DMS53 (cell line): ENCODE data around the gene ACOT13.
A peak's percentile ranks its signal among the peaks of the same experiment; 100 is the strongest.
"Not testable (repeated sequence)": the region's sequence is repeated elsewhere in the genome, so short reads cannot be mapped to it uniquely, and the experiment has no call there.

Experiments used
- DNase-seq: peaks from one replicate; lab custom pipeline; 2025; lab: John Stamatoyannopoulos, UW

ACOT13 gene

DNA sequence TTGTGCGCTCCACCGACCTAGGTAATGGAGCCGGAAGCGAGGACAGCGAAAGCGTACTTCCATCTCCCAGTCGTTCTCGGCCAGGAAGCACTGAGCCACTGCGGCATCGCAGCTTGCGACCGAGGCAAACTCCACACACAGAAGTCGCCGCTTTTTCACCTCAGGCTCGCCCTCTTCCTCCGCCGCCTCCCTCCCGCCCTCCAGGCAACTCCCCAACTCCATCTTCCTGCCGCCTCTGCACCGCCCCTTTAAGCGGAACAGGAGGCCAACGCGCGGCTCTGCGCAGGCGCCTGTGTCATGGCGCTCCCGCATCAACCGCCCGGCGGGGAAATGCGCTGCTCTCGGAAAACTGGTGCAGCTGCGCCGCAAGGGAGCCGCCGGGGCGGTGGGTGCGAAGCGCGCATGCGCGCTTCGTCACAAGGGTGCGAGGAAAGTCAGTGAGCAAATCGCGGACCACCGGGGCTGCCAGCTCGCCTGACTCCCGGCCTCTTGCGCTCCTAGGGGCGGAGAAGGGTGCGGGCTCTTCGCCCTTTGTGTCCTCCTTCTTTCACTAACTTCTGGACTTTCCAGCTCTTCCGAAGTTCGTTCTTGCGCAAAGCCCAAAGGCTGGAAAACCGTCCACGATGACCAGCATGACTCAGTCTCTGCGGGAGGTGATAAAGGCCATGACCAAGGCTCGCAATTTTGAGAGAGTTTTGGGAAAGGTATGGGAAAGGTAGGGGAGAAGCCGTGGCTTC is at the start of gene ACOT13, which contains the start of gene TDP2:
Gene ACOT13 (plus strand): TSS at position 437 of the 737 bp plus-strand sequence. CDS start 187 bp downstream, at position 624.
Gene TDP2 (minus strand): TSS at position 259 of the 737 bp plus-strand sequence. CDS start 37 bp downstream, at position 222.
- DNase-seq = peak; percentile 98

DNA sequence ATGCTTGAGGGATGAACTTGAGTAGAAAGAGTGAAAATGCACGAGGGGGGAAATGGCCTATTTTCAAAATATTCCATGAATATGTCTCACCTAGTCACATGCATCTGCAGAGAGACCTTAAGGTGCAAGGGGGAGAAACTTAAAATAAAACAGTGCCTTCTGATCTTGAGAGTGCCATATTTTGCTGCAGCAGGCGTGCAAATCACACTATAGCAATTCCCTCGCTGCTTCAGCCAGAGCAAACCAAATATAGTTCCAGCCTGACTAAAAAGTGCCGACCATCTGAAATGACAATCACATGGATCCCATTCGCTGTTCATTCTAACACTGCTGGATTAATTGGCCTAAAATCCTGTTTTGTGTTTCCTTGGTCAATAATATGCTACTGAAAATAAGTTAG is 47.2 kb upstream of the ACOT13 start:
- no peak for DNase-seq

DNA sequence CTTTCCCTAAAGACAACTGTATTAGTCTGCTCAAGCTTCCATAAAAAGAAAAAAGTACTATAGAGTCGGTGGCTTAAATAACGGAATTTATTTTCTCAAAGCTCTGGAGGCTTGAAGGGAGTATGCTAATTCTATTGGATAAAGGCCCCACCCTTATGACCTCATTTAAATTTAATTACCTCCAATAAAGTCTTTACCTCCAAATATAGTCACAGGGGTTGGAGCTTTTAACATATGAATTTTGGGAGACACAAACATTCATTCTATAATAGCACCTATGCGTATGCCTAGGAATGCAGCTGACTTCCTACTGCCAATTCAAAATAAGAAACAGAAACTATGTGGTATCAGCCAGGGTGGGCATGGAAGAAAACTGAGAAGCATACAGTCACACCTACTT is 46.2 kb upstream of the ACOT13 start:
- DNase-seq = no peak

DNA sequence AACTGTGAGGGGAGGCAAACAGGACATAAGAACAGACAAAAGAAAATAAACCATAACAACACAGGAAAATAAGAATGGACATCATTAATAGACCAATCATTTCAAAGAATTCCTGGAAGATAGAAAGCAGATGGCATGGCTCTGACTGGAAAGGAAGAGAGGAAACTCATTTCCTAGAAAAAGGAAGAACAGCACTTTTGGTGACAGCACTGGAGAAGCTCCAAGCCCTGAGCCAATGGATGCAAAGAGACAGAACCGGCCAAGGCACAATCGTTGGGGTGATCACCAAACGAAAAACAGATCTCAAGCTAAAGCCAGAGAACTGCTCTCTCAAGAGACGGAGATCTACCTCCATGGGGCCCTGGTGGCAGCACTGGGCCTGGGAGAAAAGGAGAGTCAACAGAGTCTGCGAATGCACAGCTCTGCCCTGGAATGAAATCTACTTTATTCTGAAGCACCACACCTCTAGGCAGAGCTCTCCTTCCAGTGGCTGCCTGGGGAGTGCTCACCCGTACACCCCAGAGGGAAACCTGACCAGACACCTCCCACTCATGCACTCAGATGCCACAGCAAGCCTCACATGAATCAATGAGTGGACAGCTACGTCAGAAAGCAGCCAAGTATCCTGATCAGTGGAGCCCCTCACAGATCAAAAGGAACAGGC is 45.1 kb upstream of the ACOT13 start:
- DNase-seq = no peak

DNA sequence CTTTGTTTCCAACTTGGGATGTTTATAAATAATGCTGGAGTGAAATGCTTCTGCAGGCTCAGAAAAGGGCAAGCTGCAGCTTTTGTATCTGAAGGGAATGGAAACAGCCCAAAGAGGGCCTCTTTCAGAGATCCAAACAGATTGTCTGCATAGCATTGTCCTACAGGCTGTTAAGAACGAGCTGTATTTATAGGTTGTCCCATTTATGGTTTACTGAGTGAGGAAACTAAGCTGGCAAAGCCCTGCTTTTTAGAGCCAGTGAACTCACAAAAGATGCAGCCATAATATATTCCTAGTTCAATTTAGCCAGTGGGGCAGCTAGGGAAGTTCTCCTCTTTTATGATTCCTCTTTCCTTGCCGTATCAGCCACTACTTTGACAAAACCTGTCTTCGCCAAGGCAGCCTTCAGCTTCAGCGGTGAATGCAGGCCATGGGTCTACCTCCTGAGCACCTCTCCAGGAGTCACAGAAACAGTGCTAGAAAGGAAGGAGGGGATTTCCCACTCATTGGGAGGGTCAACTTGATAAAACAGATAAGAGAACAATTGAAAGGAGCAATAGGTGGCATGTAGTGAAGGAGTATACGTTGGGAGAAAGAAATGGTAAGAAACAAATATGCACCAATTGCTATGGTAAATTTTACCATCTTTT is 35.9 kb upstream of the ACOT13 start:
- DNase-seq = no peak

DNA sequence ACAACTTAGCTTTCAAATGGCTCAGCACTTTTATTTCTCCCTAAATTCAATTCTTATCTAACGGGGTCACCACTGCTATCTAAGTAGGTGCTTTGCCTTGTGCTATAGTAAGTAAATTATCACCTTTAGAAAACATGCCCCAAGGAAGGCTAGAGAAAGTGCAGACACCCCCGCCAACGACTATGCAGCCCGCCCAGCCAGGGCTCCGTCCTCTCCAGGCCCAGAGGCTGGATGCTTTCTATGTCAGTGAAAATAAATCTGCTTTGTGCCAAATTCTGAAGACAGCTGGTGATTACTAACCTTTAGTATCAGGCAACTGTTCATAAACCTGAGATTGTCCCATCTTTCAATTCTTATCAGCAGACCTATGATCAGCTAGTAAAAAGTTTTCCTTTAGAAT is 35.2 kb upstream of the ACOT13 start:
- no peak for DNase-seq

DNA sequence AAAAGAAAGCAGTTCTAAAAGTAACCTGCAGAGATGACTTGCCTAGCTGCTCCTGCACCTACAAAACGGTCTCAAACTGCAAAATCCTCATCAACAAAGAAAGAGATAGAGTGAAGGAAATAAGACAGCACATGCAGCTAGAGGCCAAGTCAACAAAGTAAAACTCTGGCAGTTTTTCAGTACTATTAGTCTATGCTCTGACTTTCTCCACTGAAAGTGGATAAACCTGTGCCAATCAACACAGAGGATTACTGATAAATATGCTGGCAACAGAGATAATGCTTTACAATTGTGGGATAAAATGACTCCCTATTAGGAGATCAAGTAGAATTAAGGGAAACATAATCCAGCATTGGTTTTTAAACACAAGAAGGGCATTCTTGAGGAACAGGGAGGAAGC is 34.3 kb upstream of the ACOT13 start:
- DNase-seq = no peak

DNA sequence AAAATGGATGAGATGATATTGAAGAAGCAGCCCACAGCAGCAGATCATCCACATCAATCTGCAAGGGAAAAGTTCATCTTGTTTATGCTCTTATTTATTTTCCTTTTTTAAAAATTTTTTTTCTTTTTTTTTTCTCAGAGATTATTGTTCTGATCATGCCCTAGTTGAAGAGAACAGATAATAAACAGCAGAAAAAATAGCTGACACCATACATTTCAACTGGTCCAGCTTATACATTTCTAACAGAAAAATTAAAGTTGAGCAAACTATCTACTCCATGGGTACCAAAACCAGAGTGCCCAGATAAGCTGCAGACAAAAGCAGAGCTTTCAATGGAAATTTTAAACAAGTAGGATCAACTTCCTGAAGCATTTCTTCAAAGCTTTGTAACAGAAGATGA is 30.2 kb upstream of the ACOT13 start:
- DNase-seq = no peak

DNA sequence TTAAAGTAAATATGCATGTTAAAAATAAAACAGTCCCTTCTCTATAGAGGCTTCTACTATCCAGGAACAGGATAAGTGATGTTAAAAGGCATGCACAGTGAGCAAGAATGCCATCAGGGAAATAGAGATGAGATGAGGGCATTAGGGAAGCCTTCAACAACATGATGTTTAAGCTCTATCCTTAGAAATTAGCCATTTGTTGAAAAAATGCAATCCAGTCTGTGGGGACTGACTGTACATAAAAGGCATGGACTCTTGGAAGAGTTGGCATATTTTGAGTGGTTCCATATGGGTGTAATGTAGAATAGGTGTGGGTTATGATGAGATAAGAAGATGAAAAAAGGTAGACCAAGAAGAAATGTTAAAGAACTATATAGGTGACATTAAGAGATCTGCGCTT is 26.7 kb upstream of the ACOT13 start:
- DNase-seq = no peak

DNA sequence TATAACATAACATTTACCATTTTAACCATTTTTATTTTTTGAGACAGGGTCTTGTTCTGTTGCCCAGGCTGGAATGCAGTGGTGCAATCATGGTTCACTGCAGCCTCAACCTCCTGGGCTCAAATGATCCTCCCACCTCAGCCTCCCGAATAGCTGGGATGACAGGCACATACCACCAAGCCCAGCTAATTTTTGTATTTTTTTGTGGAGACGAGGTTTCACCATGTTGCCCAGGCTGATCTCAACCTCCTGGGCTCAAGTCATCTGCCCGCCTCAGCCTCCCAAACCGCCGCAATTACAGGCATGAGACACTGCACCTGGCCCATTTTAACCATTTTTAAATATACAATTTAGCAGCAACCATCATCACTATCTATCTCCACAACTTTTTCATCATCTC is 26.2 kb upstream of the ACOT13 start:
- not testable (repeated sequence) for DNase-seq

DNA sequence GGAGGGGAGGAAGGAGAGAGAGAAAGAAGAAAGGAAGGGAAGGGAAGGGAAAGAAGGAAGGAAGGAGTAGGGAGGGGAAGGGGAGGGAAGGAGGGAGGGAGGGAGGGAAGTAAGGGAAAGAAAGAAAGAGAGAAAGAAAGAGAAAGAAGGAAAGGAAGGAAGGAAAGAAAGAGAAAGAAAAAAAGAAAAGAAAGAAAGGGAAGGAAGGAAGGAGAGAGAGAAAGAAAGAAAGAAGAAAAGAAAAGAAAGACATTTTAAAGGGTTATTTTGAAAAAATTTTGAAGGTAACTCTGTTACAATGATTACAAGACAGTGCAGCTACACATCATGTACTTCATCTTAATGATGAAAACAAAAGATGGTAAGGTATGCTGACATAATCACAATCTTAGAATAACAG is 24.8 kb upstream of the ACOT13 start:
- no peak for DNase-seq

DNA sequence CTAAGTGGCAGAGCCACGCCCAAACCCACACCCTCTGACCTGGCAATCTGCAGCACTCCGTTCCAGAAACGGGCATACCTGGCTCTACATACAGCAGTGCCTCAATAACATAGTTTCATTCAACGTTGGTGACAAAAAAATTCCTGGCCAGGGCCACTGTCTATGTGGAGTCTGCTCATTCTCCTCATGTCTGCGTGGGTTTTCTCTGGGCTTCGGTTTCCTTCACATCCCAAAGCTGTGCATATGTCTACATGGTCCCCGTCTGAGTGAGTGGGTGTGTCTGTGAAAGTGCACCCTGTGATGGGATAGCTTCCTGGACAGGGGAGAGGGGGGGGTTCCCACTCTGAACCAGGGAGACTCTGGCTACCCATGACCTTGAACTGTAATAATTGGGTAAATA is 23.0 kb upstream of the ACOT13 start:
- no peak for DNase-seq

DNA sequence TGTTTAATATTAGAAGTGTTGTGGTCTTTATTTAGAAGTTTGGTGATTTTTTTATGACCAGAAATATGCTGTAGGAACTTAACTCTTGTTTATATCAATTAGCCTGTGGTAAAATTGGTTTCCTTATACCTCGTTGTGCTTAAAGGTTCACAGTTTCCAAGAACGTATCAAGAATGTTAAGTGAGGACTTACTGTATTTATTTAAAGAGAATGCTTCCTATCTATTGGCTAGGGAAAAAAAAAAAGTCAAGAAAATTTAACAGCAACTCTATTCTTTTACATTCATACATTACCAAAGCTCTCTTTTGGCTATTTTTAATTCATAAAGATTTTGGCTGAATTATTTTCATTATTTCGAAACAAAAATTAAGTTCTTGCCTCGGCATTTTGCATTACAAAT is 22.5 kb upstream of the ACOT13 start:
- no peak for DNase-seq

DNA sequence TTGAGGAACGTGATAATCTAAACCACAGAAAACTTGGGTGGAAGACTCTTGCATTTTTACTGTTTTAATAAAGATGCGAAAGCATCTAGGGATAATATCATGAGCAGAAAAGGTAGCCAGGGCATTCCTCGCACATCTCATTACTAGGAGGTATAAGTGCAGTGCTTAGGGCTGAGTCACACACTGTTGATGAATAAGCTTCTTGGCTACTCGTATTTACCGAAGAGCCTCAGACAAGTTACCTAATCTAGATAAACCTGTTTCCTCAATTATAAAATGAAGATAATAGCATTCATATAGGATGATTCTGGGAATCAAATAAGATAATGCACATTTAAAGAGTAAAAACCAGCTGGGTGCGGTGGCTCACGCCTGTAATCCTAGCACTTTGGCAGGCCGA is 20.1 kb upstream of the ACOT13 start:
- DNase-seq = peak; percentile 64

DNA sequence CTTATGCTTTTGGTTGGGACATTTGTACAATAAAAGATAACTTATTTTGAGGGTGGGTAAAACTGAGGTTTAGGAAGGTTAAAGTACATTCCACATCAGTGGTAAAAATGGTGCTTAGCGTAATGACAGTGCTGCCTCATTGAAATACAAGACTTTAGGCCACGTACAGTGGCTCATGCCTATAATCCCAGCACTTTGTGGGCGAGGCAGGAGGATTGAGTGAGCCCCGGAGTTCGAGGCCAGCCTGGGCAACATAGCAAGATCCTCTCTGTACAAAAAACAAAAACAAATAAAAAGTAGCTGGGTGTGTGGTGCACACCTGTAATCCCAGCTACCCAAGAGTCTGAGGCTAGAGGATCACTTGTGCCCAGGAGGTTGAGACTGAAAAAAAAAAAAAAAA is 18.6 kb upstream of the ACOT13 start:
- DNase-seq = no peak

DNA sequence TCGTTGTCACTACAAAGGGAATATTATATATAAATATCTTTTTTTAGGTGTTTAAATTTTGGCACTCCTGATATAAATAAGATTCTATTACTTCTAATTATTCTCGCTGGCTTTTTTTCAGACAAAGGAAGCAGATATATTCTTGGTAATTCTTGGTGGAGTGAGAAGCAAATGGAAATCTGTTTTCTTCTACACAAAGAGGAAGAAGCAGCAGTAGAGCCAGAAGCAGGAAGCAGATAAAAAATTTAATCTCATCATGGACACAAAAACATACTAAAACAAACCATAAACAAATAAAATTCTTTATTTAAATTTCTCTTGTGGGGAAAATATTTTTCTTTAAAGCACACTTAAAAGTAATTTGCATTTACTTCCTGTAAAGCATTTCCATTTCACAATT is 17.2 kb upstream of the ACOT13 start:
- no peak for DNase-seq

DNA sequence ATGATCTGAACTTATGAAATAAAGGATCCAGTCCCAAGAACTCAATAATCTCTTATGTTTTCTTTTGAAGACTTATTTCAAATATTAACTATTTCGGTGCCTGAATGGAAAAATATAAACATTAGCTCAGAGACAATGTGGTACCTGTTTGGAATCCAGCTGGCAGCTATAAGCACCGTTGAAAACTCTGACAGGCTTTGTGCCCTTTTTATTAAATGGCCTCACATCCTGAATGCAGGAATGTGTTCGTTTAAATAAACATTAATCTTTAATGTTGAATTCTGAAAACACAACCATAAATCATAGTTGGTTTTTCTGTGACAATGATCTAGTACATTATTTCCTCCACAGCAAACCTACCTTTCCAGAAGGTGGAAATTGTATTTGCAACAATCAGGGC is 16.5 kb upstream of the ACOT13 start:
- DNase-seq = no peak

DNA sequence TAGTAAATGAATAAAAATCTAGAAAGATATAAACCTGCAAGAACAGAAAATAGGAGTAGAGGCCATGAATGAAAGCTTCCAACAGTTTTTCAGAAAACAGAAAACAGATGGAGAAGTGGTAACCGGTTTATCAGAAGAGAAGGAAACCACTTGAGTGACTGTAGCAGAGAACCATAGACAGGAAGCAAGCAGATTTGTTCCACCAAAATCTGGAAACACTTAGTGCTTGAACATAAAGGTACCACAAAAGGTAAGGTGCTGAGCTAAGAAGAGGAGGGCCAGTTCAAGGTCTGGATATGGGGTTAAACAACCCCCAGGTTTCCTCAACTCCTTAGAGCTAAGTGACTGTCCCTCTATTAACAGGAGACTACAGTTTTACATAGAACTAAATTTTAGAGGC is 11.7 kb upstream of the ACOT13 start:
- no peak for DNase-seq

DNA sequence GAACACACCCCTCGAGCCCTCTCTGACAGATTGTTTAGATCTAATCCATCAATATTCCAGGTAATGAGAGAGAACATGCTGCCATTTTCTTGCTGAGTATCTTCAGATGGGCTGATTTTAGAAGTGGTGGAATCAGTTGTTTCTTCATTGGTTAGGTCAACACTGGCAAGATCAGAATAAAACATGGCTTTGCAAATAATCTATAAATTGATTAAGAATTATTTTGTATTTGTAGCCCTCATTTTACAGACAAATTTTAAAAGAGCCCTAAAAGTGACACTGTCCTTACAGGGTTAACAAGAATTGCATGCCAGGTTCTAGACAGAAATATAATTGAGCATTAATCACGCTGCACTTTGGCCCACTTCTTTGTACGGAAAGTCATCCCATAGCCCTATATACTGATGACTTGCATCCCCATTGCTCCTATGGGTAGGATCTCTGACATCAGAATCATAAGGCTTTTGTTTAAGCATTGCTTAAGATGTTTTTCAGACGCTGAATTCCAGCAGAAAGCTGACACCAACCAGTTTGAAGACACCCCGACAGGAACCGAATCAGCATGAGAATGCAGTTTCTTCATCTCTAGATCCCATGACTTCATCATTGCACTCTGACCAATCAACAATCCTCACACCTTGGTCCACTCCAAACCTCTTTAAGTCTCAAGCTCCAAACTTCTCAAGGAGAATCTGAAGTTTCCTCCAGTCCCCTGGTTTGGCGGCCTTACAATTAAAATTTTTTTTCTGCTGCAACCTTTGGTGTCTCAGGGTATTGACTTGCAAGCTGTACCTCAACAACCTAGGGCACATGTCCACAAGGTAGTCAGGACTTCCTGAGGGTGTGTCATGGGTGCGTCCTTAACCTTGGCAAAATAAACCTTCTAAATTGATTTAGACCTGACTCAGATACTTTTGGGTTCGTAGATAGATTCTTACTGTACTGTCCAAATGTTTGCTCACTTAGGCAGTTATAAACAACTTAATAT is 8.0 kb upstream of the ACOT13 start:
- DNase-seq = no peak

DNA sequence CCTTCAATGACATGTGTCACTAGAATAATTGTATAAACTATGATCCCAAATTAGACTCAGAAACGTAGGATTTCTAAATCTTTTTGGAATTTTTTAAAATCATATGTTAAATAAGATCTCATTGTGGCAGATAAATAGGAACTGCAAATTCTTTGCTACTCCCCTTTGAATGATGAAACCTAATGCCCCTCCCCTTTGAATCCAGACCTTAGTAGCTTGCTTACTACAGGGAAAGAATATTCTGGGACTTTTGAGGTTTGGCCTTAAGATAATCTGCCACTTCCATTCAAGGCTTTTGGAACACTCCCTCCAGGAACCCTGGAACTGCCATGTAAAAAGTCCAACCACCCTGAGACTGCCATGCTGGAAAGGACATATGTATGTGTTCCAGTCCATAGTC is 7.3 kb upstream of the ACOT13 start:
- no peak for DNase-seq

DNA sequence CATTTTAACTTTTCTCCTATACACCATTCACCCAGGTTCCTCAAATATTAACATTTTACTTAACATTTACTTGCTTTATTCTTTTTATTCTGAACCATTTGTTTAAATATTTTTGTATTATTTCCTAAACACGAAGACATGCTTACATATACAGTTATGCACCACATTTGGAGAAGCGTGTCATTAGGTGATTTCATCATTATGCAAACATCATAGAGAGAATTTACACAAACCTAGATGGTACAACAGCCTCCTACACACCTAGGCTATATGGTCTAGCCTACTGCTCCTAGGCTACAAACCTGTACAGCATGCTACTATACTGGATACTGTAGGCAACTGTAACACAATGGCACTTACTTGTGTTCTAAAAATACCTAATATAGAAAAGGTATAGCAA is 6.8 kb upstream of the ACOT13 start:
- DNase-seq = peak; percentile 41

DNA sequence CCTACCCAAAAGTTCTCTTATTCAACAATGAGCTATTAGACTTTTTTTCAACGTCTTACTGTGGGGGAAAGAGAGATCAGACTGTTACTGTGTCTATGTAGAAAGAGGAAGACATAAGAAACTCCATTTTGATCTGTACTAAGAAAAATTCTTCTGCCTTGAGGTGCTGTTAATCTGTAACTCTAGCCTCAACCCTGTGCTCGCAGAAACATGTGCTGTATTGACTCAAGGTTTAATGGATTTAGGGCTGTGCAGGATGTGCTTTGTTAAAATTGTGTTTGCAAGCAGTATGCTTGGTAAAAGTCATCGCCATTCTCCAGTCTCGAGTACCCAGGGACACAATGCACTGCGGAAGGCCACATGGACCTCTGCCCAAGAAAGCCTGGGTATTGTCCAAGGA is 5.1 kb upstream of the ACOT13 start:
- peak; percentile 72 for DNase-seq
